AG09319 (cell line): ENCODE results near the gene S1PR3.

ENCODE experiments used
- DNase-seq: peaks from one replicate; pipeline ENCODE4 v3.0.0-alpha.2; 2010; ENCODE audit warnings: low read depth; ENCODE audit errors: extremely low read depth
- CTCF ChIP-seq: IDR thresholded peaks from 2 replicates; pipeline ENCODE4 v1.5.1; 2011; ENCODE audit warnings: low read depth, mild to moderate bottlenecking, inconsistent platforms, low read length, moderate library complexity

Gene S1PR3

GRCh38 chr9:88950341-88951154 lies 40.7 kb upstream of the S1PR3 start:
- TF ChIP-seq CTCF = no peak
- DNase-seq = no peak

- no peak for TF ChIP-seq CTCF
- DNase-seq = no peak
Observed at GRCh38 chr9:88951155-88951542, 40.1 kb upstream of the S1PR3 start.

GRCh38 chr9:88952086-88952615 lies 39.1 kb upstream of the S1PR3 start:
- no peak for DNase-seq
- TF ChIP-seq CTCF = no peak

GRCh38 chr9:88952976-88953375 lies 38.3 kb upstream of the S1PR3 start:
- no peak for DNase-seq

GRCh38 chr9:88953381-88954029 lies 37.8 kb upstream of the S1PR3 start:
- TF ChIP-seq CTCF = no peak
- no peak for DNase-seq

More at GRCh38 chr9:88952976-88953375, 38.3 kb upstream of the S1PR3 start:
- no peak for TF ChIP-seq CTCF

- no peak for DNase-seq
- no peak for TF ChIP-seq CTCF
Observed at GRCh38 chr9:88954066-88954465, 37.2 kb upstream of the S1PR3 start.

GRCh38 chr9:88957526-88957925 lies 33.7 kb upstream of the S1PR3 start:
- no peak for TF ChIP-seq CTCF
- DNase-seq = no peak
